Ureter (tissue), 1 donor: ENCODE results near the gene FNDC3A. TPM values are rescaled to one million over a fixed set of nuclear protein-coding genes. Genes with fewer than 3 reads are reported as not detected.
"Not testable (repeated sequence)": the region's sequence is repeated elsewhere in the genome, so short reads cannot be mapped to it uniquely, and the experiment has no call there.

Source experiments
- DNase-seq: peaks from one replicate; pipeline ENCODE4 v3.0.0-alpha.2; 2020; ENCODE audit warnings: low spot score
- total RNA-seq: library from RNA; stranded (reverse); gene quantifications from one replicate; pipeline ENCODE4 v1.2.4, GENCODE V29; 2023
- donor health status: DM: yes; HTN: yes; CAD: no.

FNDC3A gene
- total RNA-seq, 1 donor from 2014 or later, result 76.5 TPM

DNA sequence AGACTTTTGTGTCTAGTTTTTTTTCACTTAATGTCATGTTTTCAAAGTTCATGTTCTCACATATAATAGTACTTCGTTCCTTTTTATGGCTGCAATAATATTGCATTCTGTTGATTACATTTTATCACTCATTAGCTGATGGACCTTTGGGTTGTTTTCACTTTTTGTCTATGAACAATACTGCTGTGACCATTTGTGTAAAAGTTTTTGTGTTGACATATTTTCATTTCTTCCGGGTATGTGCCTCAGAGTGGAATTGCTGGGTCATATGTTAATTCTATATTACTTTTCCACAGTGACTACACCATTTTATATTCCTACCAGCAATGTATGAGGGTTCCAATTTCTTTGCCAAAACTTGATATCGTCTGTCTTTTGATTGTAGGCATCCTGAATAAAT, 158.6 kb downstream of the FNDC3A start:
- no peak for DNase-seq

DNA sequence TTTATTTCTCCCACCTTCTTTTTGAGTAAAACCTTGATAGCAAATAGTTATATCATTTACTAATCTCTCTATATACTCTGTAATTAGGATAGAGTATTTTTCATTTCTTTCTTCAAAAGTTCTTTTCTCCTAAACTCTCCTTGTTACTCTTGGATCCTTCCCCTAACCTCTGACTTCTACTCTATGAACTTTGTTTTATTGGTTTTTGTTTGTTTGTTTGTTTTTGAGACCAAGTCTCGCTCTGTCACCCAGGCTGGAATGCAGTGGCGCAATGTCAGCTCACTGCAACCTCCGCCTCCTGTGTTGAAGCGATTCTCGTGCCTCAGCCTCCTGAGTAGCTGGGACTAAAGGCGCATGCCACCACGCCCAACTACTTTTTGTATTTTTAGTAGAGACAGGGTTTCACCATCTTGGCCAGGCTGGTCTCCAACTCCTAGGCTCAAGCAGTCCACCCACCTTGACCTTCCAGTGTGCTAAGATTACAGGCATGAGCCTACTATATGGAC, 161.5 kb downstream of the FNDC3A start:
- DNase-seq, result not testable (repeated sequence)

DNA sequence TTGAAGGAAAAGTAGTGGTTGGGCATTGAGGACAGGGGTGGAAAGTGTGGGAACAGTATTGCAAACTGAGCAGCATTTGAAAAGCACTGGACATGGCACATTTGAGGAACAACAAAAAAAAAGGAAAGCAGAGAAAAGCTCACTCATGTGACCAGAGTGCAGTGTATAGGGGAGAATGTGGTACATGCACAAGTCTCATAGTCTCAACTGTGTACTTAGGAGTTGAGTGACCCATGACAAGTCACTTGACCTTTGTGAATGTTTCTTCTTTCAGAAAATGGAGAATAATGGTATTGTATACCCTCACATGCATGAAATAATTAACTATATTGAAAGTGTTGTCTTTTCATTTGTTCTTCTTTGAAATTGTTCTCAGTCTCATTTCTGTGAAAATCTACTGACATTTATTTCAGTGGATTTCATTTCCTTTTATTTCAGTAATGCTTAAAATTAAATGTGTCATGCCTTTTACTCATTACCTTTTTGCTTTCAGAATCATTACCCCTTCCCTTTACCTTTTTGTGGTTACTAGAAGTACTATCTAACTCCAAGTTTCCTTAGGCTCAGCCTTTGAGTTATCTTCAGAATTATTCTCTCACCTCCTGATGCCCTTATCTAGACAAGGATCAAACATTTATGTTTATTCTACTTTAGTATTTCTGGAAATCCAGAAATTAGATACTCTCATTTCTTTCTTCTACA, 165.3 kb downstream of the FNDC3A start:
- no peak for DNase-seq

DNA sequence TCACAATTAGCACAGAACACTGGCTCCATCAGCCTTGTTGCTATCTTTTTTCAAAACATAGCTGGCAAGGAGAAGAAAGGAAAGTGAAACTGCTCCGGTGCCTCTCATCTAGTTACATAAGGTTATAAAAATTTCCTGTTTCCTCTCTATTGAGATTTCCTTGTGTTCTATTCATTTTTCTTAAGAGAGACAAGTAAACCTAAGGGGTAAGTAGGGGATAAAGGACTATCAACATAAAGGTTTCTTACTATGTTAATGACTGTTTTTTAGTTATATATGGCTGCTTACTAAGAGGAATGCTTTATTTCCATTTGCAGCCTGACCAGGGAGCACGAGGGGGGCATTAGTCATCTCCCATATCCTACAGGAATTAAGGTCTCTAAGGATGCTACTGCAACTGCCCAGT, 171.2 kb downstream of the FNDC3A start:
- no peak for DNase-seq

DNA sequence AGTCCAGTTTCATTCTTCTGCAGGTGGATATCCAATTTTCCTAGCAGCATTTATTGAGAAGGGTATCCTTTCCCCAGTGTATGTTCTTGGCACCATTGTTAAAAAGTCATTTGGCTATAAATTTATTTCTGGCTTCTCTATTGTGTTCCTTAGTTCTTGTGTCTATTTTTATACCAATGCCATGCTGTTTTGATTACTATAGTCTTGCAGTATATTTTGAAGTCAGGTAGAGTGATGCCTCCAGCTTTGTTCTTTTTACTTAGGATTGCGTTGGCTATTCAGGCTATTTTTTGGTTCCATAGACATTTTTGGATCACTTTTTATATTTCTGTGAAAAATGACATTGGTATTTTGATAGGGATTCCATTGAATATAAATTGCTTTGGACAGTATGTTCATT, 172.7 kb downstream of the FNDC3A start:
- no peak for DNase-seq

DNA sequence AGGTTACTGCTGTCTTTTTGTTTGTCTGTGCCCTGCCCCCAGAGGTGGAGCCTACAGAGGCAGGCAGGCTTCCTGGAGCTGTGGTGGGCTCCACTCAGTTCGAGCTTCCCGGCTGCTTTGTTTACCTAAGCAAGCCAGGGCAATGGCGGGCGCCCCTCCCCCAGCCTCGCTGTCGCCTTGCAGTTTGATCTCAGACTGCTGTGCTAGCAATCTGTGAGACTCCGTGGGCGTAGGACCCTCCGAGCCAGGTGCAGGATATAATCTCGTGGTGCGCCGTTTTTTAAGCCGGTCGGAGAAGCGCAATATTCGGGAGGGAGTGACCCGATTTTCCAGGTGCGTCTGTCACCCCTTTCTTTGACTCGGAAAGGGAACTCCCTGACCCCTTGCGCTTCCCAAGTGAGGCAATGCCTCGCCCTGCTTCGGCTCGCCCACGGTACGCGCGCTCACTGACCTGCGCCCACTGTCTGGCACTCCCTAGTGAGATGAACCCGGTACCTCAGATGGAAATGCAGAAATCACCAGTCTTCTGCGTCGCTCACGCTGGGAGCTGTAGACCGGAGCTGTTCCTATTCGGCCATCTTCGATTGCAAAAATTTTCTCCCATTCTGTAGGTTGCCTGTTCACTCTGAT, 182.4 kb downstream of the FNDC3A start:
- DNase-seq, result not testable (repeated sequence)

DNA sequence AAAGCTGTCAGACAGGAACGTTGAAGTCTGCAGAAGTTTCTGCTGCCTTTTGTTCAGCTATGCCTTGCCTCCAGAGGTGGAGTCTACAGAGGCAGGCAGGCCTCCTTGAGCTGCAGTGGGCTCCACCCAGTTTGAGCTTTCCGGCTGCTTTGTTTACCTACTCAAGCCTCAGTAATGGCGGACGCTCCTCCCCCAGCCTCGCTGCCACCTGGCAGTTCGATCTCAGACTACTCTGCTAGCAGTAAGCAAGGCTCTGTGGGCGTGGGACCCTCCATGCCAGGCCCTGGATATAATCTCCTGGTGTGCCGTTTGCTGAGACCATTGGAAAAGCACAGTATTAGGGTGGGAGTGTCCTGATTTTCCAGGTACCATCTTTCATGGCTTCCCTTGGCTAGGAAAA, 187.4 kb downstream of the FNDC3A start:
- DNase-seq, result not testable (repeated sequence)

DNA sequence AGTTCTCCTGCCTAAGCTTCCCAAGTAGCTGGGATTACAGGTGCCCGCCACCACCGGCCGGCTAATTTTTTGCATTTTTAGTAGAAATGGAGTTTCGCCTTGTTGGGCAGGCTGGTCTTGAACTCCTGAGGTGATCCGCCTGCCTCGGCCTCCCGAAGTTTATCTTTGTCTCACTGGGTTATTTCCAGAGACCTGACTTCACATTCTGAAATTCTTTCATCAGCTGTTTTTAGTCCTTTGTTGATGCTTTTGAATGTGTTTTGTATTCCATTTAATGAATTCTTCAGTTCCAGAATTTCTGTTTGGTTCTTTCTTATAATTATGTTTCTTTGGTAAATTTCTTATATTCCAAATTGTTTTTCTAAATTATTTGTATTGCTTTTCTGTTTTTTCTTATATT, 189.0 kb downstream of the FNDC3A start:
- DNase-seq, result no peak

DNA sequence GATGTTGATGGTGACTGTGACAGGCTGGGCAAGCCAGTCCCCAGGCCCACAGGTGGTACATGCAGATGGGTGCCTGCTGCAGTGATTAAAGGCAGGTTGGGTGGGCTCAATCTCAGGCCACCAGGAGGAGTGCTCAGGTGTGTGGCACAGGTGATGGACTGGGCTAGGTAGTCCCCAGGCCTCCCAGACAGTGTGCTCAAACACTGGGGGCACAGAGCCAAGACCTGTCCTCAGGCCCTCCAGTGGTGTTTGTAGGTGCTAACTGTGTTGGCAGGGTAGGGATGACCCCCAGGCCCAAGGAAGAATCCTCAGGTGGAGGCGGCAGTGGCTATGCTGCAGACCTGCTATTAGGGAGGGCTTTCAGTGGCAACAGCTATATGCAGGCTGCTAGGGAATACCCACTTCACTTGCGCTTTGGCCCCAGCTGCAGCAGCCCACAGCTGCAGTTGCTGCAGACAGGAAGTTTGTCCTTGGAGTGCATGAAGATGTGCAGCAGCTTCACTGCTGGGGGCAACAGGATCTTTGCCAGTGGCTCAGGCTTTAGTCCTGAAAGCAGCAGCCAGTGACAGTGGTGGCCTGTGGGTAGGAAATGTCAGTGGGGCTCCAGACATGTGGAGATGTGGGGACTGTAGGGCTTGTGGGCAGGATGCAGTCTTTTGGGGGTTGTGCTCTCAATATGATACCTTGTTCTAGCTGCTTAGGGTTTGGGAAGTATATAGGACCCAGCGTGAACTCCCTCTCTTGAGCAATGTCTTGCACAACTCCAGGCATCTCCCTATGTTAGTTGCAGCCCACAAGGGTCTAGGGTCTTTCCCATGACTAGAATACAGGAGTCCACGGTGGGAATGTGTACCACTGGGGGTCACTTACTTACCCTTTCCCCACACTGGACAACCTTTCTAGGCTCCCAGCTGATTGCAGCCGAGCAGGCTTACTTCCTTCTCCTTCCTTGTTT, 190.4 kb downstream of the FNDC3A start:
- no peak for DNase-seq

DNA sequence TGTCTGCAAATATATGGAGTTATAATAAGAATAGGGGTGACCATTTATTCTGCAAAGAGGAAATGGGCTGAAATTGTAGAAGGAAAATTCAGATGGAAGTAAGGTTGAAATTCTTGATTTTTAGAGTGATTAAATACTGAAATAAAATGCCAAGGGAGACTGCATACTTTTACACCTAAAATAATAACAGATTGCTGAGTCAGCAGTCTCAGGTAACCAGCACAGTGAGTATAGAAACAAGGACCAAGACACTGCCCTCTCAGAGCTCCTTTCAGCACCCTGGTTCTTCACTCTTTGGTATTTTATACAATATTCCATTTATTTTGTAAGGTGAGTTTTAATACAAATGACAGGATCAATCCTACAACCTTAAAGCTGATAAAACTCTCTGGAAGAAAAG, 195.6 kb downstream of the FNDC3A start:
- DNase-seq, result no peak

DNA sequence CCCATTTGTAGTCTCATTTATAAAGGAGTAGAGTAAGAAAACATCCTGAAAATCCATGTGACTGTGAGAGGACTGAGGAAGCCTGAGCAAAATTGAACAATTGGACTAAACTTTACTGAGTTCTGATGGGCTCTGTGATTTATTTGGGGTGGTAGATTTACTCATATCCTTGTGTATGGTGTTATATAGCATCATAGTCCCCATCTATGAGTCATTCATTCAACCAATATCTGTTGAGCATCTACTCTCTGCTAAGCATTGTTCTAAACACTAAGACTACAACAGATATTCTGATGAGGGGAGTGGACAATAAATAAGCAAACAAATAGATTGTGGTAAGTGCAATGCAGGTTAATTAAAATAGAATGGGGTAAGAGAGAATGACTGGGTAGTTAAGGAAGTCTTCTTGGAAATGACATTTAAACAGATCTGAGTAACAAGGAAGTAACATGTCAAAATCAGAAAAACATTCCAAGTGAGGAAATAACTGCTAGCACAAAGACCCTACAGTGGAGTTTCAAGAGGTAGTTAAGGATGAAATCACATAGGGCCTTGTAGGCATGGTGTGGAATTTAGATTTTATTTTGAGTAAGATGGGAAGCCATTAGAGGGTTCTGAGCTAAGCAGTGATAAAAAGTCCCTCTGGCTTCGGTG, 208.1 kb downstream of the FNDC3A start:
- DNase-seq, result no peak

DNA sequence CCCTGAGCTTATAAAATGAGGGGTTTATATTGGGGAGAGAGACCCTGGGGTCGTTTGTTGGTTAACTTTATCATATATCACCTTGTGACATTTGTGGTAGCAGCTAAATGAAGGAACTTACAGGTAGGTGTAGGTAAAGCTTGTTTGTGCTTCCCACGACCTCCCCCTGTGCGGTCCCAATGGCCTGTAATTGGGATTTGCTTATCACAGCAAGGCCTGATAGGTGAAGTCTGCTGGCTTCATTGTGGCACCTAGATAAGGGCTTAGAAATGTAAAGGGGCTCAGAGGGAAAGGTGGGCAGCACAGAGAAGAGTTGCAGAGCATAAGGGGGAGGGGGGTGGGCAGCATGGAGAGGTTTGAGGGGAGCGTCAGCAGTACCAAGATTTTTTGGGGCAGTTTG, 208.9 kb downstream of the FNDC3A start:
- DNase-seq, result no peak

DNA sequence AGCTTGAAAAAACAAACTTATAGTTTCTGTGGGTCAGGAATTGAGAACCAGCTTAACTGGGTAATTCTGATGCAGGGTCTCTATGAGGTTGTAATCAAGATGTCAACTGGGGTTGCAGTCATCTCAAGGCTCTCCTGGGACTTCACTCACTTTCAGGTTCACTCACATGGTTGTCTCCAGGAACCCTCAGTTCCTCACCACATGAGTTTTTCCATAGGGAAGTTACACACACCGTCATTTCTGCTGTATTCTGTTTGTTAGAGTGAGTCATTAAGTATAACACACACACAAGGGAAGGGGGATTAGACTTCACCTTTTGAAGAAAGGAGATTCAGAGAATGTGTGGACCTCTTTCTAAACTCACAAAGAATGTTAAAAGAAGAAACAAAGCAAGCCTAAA, 209.6 kb downstream of the FNDC3A start:
- no peak for DNase-seq

DNA sequence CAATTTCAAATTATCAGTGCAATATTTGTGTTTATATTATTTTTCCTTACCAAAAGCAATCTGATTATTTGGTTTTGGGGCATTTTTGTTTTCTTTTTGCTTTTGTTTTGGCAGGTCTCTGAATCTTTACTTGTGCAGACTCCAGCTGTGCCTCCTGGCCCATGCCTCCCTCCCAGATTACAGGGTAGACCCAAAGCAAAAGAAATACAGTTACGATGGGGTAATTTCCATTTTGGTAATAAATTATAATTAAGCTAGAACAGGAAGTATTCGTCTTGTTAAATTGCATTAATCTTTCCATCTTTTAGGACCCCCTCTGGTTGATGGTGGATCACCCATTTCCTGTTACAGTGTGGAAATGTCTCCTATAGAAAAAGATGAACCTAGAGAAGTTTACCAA, 215.2 kb downstream of the FNDC3A start:
- no peak for DNase-seq

DNA sequence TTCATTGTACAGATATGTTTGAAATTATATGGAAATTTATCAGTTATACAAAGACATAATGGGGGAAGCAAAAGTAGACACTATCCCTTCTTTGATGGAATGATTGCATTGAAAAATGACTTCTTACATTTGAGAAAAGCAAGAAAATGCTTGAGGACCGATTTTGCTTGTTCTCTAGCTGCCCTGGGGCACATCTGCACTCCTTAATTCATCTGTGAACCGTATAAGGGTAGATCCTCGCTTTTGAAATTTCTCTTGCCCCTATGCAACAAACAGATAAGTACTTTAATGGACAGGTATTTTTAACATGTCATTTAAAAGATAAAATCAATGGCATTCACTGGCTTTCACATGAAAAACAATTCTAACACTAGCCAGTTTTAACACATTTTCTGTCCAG, 230.9 kb downstream of the FNDC3A start:
- no peak for DNase-seq

DNA sequence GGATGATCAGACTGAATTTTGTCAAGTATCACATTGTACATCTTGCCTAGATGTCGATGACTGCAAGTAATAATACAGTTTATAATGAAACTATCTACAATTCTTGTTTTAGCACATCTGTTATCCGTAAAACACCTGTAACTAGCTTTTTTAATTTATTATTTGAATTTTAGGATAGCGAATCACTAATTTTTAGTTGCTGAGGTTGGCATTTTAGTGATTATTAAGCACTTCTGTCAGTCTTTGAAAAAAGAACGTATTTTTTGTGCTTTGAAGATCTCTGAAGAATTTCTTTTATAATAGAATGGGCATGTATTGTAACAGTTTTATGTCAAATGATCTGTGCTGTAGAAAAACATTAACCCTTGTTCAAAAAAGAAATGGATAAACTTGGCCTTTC, 232.9 kb downstream of the FNDC3A start:
- no peak for DNase-seq

DNA sequence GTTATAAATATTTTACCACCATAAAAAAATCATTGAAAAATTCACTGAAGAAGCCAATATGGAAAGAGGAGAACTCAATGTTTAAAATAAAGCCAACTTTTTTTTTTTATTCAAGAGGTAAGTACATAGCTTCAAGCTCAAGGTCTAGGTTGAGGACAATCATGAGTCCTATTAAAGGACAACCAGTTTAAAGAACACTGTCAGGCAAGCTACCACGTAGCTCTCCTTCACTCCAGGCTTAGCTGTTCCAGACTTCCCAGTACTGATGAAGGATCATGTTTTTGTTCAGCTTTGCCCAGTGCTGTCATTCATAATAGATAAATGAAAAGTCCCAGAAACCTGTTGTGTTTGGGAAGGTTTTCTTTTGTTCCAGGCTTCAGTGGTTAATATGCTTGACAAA, 234.4 kb downstream of the FNDC3A start:
- no peak for DNase-seq

DNA sequence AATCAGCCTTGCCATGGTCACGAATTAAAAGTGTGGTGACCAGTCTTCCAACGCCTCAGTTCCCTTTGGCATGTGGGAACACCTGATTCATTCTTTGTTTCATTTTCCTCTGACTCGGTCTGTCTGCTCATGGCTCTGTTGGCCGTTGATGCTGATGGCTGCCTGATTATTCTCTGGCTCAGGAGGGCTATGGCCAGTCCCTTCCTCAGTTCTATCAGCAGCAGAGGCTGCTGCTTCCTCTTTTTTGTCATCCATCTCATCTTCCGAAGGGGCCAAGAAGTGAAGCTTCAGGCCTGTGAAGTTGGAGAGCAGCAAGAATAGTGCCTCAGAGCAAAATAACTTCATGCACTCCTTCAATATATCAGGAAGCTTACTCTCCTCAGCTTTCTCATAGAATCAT, 235.0 kb downstream of the FNDC3A start:
- no peak for DNase-seq

DNA sequence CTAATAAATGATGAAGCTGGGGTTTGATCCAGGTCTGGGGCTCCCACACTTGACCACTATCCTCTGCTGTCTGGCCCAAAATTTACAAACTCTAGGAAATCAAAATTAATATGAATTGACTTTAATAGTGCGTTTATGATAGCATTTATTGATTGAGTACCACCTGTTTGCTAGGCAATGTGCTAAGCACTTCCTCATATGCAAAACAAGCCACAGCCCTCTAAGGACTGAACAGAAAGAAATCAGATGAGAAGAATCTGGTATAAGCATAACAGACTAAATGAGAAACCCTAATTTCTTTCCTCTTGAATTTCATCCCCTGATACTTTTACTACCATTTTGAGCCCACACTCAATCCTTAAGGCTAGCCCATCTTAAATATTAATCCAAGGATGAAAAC, 237.8 kb downstream of the FNDC3A start:
- no peak for DNase-seq

DNA sequence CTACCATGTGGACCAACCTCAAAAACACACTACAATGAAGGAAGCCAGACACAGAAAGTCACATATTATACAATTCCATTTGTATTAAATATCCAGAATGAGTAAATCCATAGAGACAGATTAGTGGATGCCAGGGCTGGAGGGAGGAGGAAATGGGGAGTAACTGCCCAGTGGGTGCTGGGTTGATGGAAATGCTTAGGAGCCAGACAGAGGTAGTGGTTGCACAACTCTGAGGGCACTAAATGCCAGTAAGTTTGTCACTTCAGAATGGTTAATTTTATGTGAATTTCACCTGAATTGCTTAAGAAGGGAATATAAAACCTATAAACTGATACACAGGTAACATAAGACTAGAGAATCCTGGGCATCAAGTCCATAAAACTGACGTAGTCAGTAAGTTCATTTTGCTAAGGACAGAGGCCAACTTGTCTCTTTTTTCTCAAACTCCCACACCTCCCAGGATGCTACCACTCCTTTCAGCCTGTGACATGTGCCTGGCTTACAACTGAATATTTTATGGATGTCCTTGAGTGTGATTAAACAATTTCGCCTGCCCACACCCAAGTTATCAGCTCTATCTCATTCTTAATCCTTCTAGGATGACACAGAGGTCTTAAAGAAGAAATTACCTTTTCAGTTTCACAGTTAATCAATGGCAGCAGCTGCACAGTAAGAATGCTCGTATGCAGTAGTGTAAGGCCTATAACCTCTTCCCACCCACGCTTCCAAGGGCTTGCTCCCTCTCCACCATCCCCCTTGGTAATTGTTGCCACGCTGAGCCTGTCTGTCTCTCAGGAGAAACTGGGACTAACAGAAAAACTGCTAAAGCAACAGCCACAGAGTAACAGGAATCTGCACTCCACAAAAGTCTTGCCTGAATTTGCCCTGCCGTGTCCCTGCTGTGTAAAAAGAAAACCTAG, 238.5 kb downstream of the FNDC3A start:
- no peak for DNase-seq

DNA sequence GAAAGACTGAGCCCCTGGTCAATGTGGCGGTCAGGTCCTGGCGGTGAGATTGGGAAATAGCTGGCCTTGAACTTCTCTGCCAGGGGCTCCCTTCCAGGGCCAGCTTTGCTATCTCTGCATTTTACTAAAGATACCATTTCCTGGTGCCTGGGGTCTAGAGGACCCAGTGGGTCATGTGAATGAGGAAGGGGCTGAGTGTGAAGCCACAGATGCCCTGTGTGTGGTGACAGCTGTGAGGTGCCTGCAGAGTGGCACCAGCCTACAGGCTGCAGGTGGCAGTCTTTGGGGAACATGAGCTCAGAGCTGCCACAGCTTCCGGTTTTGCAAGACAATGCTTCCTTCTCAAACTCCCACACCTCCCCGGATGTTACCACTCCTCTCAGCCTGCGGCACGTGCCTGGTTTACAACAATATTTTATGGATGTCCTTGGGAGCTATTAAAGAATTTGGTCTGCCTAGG, 239.2 kb downstream of the FNDC3A start:
- DNase-seq, result no peak
